H9 (cell line): ENCODE data around the gene TEX12. TPM values are rescaled to one million over a fixed set of nuclear protein-coding genes. Genes with fewer than 3 reads are reported as not detected.

Source experiments
- DNase-seq: peaks from one replicate; pipeline ENCODE4 v3.0.0-alpha.2; 2017
- H2AFZ ChIP-seq: one replicate; pipeline ENCODE4 v1.6.1; 2013; ENCODE audit warnings: mild to moderate bottlenecking, low read length, control low read depth, moderate library complexity
- H2AK5ac ChIP-seq: 2 replicates; pipeline ENCODE4 v1.6.1; 2013; ENCODE audit warnings: low read length, control low read depth, mixed read lengths; ENCODE audit not compliant: insufficient read length
- H2BK120ac ChIP-seq: one replicate; pipeline ENCODE4 v1.6.1; 2013; ENCODE audit warnings: low read depth, mild to moderate bottlenecking, low read length, control low read depth, inconsistent platforms; ENCODE audit not compliant: poor library complexity, severe bottlenecking
- H2BK12ac ChIP-seq: 2 replicates; pipeline ENCODE4 v1.6.1; 2013; ENCODE audit warnings: low read length, control low read depth, mixed read lengths, low read depth; ENCODE audit not compliant: insufficient read length
- H2BK15ac ChIP-seq: 2 replicates; pipeline ENCODE4 v1.6.1; 2013; ENCODE audit warnings: low read depth, low read length, control low read depth
- H2BK20ac ChIP-seq: one replicate; pipeline ENCODE4 v1.6.1; 2013; ENCODE audit warnings: low read depth, mild to moderate bottlenecking, low read length, control low read depth, inconsistent platforms; ENCODE audit not compliant: poor library complexity, severe bottlenecking
- H2BK5ac ChIP-seq: 2 replicates; pipeline ENCODE4 v1.6.1; 2013; ENCODE audit warnings: low read length, control low read depth, mixed read lengths; ENCODE audit not compliant: insufficient read length
- H3K14ac ChIP-seq: 2 replicates; pipeline ENCODE4 v1.6.1; 2013; ENCODE audit warnings: low read length, control low read depth; ENCODE audit not compliant: insufficient read depth
- H3K18ac ChIP-seq: 2 replicates; pipeline ENCODE4 v1.6.1; 2013; ENCODE audit warnings: low read depth, mild to moderate bottlenecking, mixed read lengths, low read length, control low read depth; ENCODE audit not compliant: insufficient read length
- H3K23ac ChIP-seq: 2 replicates; pipeline ENCODE4 v1.6.1; 2013; ENCODE audit warnings: low read length, control low read depth, mixed read lengths, low read depth; ENCODE audit not compliant: insufficient read length
- H3K23me2 ChIP-seq: 2 replicates; pipeline ENCODE4 v1.6.1; 2013; ENCODE audit warnings: low read depth, mild to moderate bottlenecking, mixed read lengths, low read length, control low read depth; ENCODE audit not compliant: insufficient read length, poor library complexity, severe bottlenecking
- H3K27ac ChIP-seq: 2 replicates; pipeline ENCODE4 v1.5.1; 2013; ENCODE audit warnings: low read length, control low read depth, mixed read lengths, low read depth; ENCODE audit not compliant: insufficient read length
- H3K27me3 ChIP-seq: 2 replicates; pipeline ENCODE4 v1.6.1; 2013; ENCODE audit warnings: low read length, control low read depth, inconsistent platforms; ENCODE audit not compliant: insufficient read depth
- H3K4ac ChIP-seq: 2 replicates; pipeline ENCODE4 v1.6.1; 2013; ENCODE audit warnings: low read depth, mild to moderate bottlenecking, control low read depth, inconsistent platforms, low read length, moderate library complexity
- H3K4me1 ChIP-seq: 2 replicates; pipeline ENCODE4 v1.6.1; 2013; ENCODE audit warnings: low read length, control low read depth, inconsistent platforms; ENCODE audit not compliant: insufficient read depth
- H3K4me2 ChIP-seq: 2 replicates; pipeline ENCODE4 v1.6.1; 2013; ENCODE audit warnings: low read length, control low read depth, mixed read lengths; ENCODE audit not compliant: insufficient read length, insufficient read depth
- H3K56ac ChIP-seq: 2 replicates; pipeline ENCODE4 v1.6.1; 2013; ENCODE audit warnings: low read depth, mild to moderate bottlenecking, mixed read lengths, low read length, control low read depth; ENCODE audit not compliant: insufficient read length
- H3K79me1 ChIP-seq: 2 replicates; pipeline ENCODE4 v1.6.1; 2013; ENCODE audit warnings: low read depth, mild to moderate bottlenecking, moderate library complexity, low read length, control low read depth, inconsistent platforms; ENCODE audit not compliant: insufficient read depth, poor library complexity, severe bottlenecking
- H3K79me2 ChIP-seq: 2 replicates; pipeline ENCODE4 v1.6.1; 2013; ENCODE audit warnings: low read length, control low read depth, inconsistent platforms; ENCODE audit not compliant: insufficient read depth
- H3K9ac ChIP-seq: 2 replicates; pipeline ENCODE4 v1.6.1; 2013; ENCODE audit warnings: low read length, control low read depth, mixed read lengths; ENCODE audit not compliant: insufficient read length; ENCODE audit errors: extremely low read depth
- H3K9me3 ChIP-seq: one replicate; pipeline ENCODE4 v1.6.1; 2013; ENCODE audit warnings: low read depth, low read length, inconsistent platforms; ENCODE audit not compliant: control insufficient read depth
- H3T11ph ChIP-seq: one replicate; pipeline ENCODE4 v1.6.1; 2013; ENCODE audit warnings: mild to moderate bottlenecking, low read length, control low read depth, inconsistent platforms
- H4K20me1 ChIP-seq: one replicate; pipeline ENCODE4 v1.6.1; 2013; ENCODE audit not compliant: control insufficient read depth, insufficient read length, insufficient read depth
- H4K5ac ChIP-seq: 2 replicates; pipeline ENCODE4 v1.6.1; 2013; ENCODE audit warnings: low read depth, mild to moderate bottlenecking, mixed read lengths, low read length, control low read depth; ENCODE audit not compliant: insufficient read length
- H4K8ac ChIP-seq: replicated peaks from 2 replicates; pipeline ENCODE4 v1.6.1; 2013; ENCODE audit warnings: low read length, control low read depth, mixed read lengths, low read depth; ENCODE audit not compliant: insufficient read length
- H4K91ac ChIP-seq: 2 replicates; pipeline ENCODE4 v1.6.1; 2013; ENCODE audit warnings: low read depth, mild to moderate bottlenecking, moderate library complexity, mixed read lengths, low read length, control low read depth; ENCODE audit not compliant: insufficient read length
- H3K27ac Mint-ChIP-seq, 3 experiments: 2 replicates in 2 of 3; 3 replicates in 1 of 3; pipeline ENCODE4 v1.8.0; 2020 to 2021; ENCODE audit warnings: mixed read lengths in 3 of 3, mild to moderate bottlenecking in 1 of 3, moderate library complexity in 1 of 3
- H3K27me3 Mint-ChIP-seq: 2 replicates; pipeline ENCODE4 v1.8.0; 2021; ENCODE audit warnings: low read depth, mild to moderate bottlenecking, moderate library complexity, mixed read lengths
- H3K36me3 Mint-ChIP-seq, 3 experiments: 2 replicates in 2 of 3; 3 replicates in 1 of 3; pipeline ENCODE4 v1.8.0; 2020 to 2021; ENCODE audit warnings: low read depth in 3 of 3, mixed read lengths in 3 of 3; ENCODE audit not compliant: insufficient read depth in 1 of 3
- H3K4me1 Mint-ChIP-seq, 2 experiments: 2 replicates each; pipeline ENCODE4 v1.8.0; 2020; ENCODE audit warnings: mixed read lengths in 2 of 2
- H3K4me3 Mint-ChIP-seq, 2 experiments: 2 replicates in 1 of 2; 3 replicates in 1 of 2; pipeline ENCODE4 v1.8.0; 2020 to 2021; ENCODE audit warnings: mild to moderate bottlenecking in 2 of 2, mixed read lengths in 2 of 2, moderate library complexity in 1 of 2
- H3K9me3 Mint-ChIP-seq, 2 experiments: 2 replicates in 1 of 2; 3 replicates in 1 of 2; pipeline ENCODE4 v1.8.0; 2020; ENCODE audit warnings: mild to moderate bottlenecking in 2 of 2, mixed read lengths in 2 of 2, moderate library complexity in 1 of 2
- CTCF ChIP-seq: fragments of 200-600 bp; sonication (generic); conservative IDR thresholded peaks from 3 replicates; pipeline ENCODE4 v1.8.0; 2021; ENCODE audit warnings: antibody characterized with exemption, mild to moderate bottlenecking
- WGBS: extraction: QIAGEN DNeasy Blood & Tissue Kit; methylation state at CpG from one replicate; pipeline ENCODE4 v1.1.7; 2013; ENCODE audit warnings: missing lambda C conversion rate, low lambda C conversion rate, mixed read lengths; ENCODE audit not compliant: insufficient read length; ENCODE audit errors: extremely low coverage; 5-methylcytosine and 5-hydroxymethylcytosine counted together
- total RNA-seq: library from RNA; stranded (reverse); gene quantifications from 2 replicates; pipeline ENCODE4 v1.2.1, GENCODE V29; 2021

Gene TEX12
- total RNA-seq, 1 experiment from 2014 or later = 0.31 TPM

GRCh38 chr11:112211536-112211935 is 44.4 kb downstream of the TEX12 start:
- H4K5ac ChIP-seq = no peak overlapping the region
- H3K79me1 ChIP-seq = no peaks in the 10 kb centered on the region
- H3K4ac ChIP-seq = no peak overlapping the region
- H3K56ac ChIP-seq = no peak overlapping the region
- no peak overlapping the region for H3T11ph ChIP-seq
- H2BK12ac ChIP-seq = no peak overlapping the region
- no peak overlapping the region for H4K8ac ChIP-seq
- no peak overlapping the region for H3K23ac ChIP-seq
- H2BK15ac ChIP-seq = no peak overlapping the region
- no peak overlapping the region for H3K18ac ChIP-seq
- no peak overlapping the region for H2BK20ac ChIP-seq
- no peak overlapping the region for H2AK5ac ChIP-seq
- no peaks in the 10 kb centered on the region for H3K9me3 ChIP-seq
- Mint-ChIP-seq H3K36me3 (peaks cover 0 to 4% (median 0%) of the 10 kb centered on the region in 3 experiments; a peak in 1 of 7 replicates), H3K27ac (no peak overlapping the region), H3K4me1 (no peaks in the 10 kb centered on the region), H3K4me3 (no peak overlapping the region), H3K9me3 (peaks cover 3 to 4% of the 10 kb centered on the region in 2 experiments; a peak in 3 of 5 replicates), H3K27me3 (peaks cover 13% of the 10 kb centered on the region)
- H3K27ac ChIP-seq = no peak overlapping the region
- H3K14ac ChIP-seq = no peak overlapping the region
- no peak overlapping the region for H4K91ac ChIP-seq
- no peak overlapping the region for H2AFZ ChIP-seq
- no peaks in the 10 kb centered on the region for H3K79me2 ChIP-seq
- H3K4me1 ChIP-seq = no peaks in the 10 kb centered on the region
- no peak overlapping the region for H2BK5ac ChIP-seq
- H3K4me2 ChIP-seq = no peak overlapping the region
- DNase-seq = no peak
- no peaks in the 10 kb centered on the region for H3K23me2 ChIP-seq
- no CpG with 5 or more reads among the region's 2 CpGs for WGBS
- no peaks in the 10 kb centered on the region for H3K27me3 ChIP-seq
- no peak for TF ChIP-seq CTCF
- H3K9ac ChIP-seq = no peak overlapping the region
- H4K20me1 ChIP-seq = no peaks in the 10 kb centered on the region
- no peak overlapping the region for H2BK120ac ChIP-seq
